Psoas muscle (tissue), 8 donors: ENCODE measurements around the gene TMEM44. TPM values are rescaled to one million over a fixed set of nuclear protein-coding genes. Genes with fewer than 3 reads are reported as not detected.

Source experiments
- ATAC-seq, 4 donors: fragments of 200-7000 bp; cut with Tn5 transposase; one replicate each; pipeline ENCODE4 v1.9.1; 2020; ENCODE audit warnings: moderate library complexity in 3 of 4, mild to moderate bottlenecking in 2 of 4
- DNase-seq, 2 donors: peaks; one replicate each; pipeline ENCODE4 v3.0.0-alpha.2; 2020
- H3K27ac ChIP-seq: fragments of 200-600 bp; one replicate; pipeline ENCODE4 v1.8.0; 2022
- H3K27me3 ChIP-seq, 3 donors: fragments of 200-600 bp in 1 of 3; one replicate each; pipeline versions ENCODE4 v1.6.1 to v1.8.0; 2013 to 2022; ENCODE audit warnings: low read length in 2 of 3, mild to moderate bottlenecking in 2 of 3, moderate library complexity in 1 of 3; ENCODE audit not compliant: insufficient read depth in 3 of 3
- H3K36me3 ChIP-seq, 2 donors: fragments of 200-600 bp in 1 of 2; one replicate each; pipeline versions ENCODE4 v1.6.1 to v1.8.0; 2013 to 2022; ENCODE audit warnings: low read depth in 1 of 2, mild to moderate bottlenecking in 1 of 2, moderate library complexity in 1 of 2; ENCODE audit not compliant: insufficient read depth in 1 of 2
- H3K4me1 ChIP-seq: fragments of 200-600 bp; one replicate; pipeline ENCODE4 v1.8.0; 2022
- H3K4me3 ChIP-seq: fragments of 200-600 bp; one replicate; pipeline ENCODE4 v1.8.0; 2022; ENCODE audit warnings: mild to moderate bottlenecking
- H3K9me3 ChIP-seq: fragments of 200-600 bp; one replicate; pipeline ENCODE4 v1.8.0; 2022
- WGBS, 3 donors: extraction: QIAGEN DNeasy Blood & Tissue Kit; methylation state at CpG; one replicate each; pipeline versions ENCODE4 v1.1.6 to v1.1.7; 2013; 5-methylcytosine and 5-hydroxymethylcytosine counted together
- intact Hi-C, 2 donors: fragments of 100-400 bp; cut with DNase I; formaldehyde crosslinking; loops; one replicate each; pipeline versions ENCODE4 v1.11.0 to v1.14.2; 2022
- polyA plus RNA-seq, 3 donors: library from polyadenylated mRNA; stranded (reverse); fragments of 200-250 nt; gene quantifications; one replicate each; pipeline ENCODE4 v1.2.3, GENCODE V29; 2013
- total RNA-seq, 4 donors: library from RNA; stranded (reverse); fragmentation: NEBNext Ultra II Directional in 2 of 4; extraction: Animal tissue kit (Norgen Biotek cat#: 25700) in 2 of 4; gene quantifications; one replicate each; pipeline versions ENCODE4 v1.2.1 to v1.2.4, GENCODE V29; 2021 to 2023
- TF ChIP-seq, protein P1 (sequence below): fragments of 200-600 bp; IDR thresholded peaks from one replicate; pipeline ENCODE4 v1.8.0; 2022; ENCODE audit warnings: antibody characterized with exemption
- donor health status: healthy with polysubstance abuse.
- donor health status: DM: no; HTN: no; CAD: no; lungs with moderate emphysema.
- donor health status: Bipolar disorder and iron deficiency.
- donor health status: healthy.
- donor health status: DM: yes; HTN: yes; CAD: no.
- donor health status: DM: no; HTN: no; CAD: no.
- donor health status: DM: no; HTN: no; CAD: no.
- donor health status: DM: yes; HTN: yes; CAD: no.

Gene TMEM44
- total and polyA plus RNA-seq, 7 donors: 2.0 to 4.4 (median 3.1) TPM

DNA sequence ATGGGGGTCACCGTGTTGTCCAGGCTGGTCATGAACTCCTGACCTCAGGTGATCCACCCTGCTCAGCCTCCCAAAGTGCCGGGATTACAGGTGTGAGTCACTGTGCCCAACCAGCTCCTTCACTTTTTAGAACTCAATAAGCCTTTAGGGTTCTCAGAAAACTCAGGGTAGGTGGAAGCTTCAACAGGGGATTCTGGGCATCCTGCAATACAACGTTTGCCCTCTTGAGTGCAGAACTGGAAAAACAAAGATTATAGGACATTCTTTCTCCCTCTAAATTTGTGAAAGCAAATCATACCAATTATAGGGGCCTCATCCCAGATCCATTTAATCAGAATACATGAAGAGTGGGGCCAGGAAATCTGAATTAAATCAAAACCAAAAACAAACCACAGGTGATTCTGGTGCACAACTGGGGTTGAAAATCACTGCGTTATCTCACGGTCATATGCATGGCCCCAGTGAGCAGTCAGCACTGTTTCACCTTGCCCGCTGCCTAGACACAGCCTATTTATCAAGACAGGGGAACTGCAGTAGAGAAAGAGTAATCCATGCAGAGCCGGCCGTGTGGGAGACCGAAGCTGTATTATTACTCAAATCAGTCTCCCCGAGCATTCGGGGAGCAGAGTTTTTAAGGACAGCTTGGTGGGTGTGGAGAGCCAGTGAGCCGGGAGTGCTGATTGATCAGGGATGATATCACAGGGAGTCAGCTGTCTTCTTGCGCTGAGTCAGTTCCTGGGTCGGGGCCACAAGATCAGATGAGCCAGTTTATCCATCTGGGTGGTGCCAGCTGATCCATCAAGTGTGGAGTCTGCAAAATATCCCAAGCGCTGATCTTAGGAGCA lies 58.4 kb downstream of the TMEM44 start:
- Histone ChIP-seq H3K4me3 (no peak overlapping the region), H3K27ac (no peak overlapping the region), H3K36me3 (no peaks in the 10 kb centered on the region), H3K27me3 (peaks cover 0 to 7% (median 0%) of the 10 kb centered on the region in 3 donors), H3K9me3 (no peaks in the 10 kb centered on the region), H3K4me1 (peaks cover 19% of the 10 kb centered on the region)
- intact Hi-C loops: loop anchor here in 1 of 2 donors (5.0 kb wide), 1 partner anchor 103 kb away; no protein-coding TSS in a partner anchor
- no peak for ATAC-seq
- WGBS, 3 donors: 48 to 60% (median 49%) methylated on average over 15 of the region's 15 CpGs
- DNase-seq: no peak
- TF ChIP-seq, protein P1, sequence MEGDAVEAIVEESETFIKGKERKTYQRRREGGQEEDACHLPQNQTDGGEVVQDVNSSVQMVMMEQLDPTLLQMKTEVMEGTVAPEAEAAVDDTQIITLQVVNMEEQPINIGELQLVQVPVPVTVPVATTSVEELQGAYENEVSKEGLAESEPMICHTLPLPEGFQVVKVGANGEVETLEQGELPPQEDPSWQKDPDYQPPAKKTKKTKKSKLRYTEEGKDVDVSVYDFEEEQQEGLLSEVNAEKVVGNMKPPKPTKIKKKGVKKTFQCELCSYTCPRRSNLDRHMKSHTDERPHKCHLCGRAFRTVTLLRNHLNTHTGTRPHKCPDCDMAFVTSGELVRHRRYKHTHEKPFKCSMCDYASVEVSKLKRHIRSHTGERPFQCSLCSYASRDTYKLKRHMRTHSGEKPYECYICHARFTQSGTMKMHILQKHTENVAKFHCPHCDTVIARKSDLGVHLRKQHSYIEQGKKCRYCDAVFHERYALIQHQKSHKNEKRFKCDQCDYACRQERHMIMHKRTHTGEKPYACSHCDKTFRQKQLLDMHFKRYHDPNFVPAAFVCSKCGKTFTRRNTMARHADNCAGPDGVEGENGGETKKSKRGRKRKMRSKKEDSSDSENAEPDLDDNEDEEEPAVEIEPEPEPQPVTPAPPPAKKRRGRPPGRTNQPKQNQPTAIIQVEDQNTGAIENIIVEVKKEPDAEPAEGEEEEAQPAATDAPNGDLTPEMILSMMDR: no peak

DNA sequence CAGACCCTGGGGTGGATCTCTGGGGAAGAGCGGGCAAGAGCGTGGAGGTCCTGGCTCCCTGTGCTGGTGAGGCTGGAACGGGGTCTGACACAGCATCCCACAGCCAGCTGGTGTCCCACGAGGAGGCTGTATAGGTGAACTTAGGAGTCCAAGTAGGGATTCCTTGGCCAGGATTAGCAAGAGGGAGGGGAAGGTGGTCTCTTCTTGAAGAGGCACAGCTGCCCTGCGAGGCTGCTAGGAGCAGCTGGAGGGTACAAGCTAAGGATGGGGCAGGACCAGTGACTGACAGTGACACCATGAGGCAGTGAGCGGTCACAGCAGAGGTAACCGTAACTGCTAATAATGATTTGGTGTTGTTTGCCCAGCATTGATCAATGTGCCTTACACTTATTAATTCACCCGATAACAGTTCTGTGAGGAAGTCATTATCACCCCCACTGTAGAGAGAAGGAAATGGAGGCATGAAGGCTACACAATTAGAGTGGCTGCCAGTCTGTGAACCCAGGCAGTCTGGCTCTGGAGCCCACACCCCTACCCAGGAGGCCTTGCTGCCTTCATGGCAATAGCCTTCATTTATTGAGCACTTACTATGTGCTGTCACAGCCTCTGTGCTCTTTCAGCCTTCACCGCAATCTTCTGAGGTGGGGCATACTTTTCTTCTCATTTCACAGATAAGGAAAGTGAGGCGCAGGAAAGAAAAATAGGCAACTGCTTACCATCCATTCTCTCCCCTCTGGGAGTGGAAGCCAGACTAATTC lies 59.4 kb downstream of the TMEM44 start:
- TF ChIP-seq, protein P1: peak; percentile 52
- no peak overlapping the region for H3K4me3 ChIP-seq
- H3K27ac ChIP-seq: no peak overlapping the region
- intact Hi-C loops: loop anchor here in 1 of 2 donors (5.0 kb wide), 1 partner anchor 102 kb away; no protein-coding TSS in a partner anchor
- ATAC-seq: peak; percentile 51 to 78 (median 68)
- DNase-seq: peak; percentile 26 to 55
- H3K4me1 ChIP-seq: peaks cover 19% of the 10 kb centered on the region
- H3K9me3 ChIP-seq: no peaks in the 10 kb centered on the region
- 64 to 76% (median 70%) methylated on average over 10 of the region's 10 CpGs for whole genome bisulfite sequencing, 3 donors
- H3K36me3 ChIP-seq: no peaks in the 10 kb centered on the region
- H3K27me3 ChIP-seq: peaks cover 0 to 7% (median 1%) of the 10 kb centered on the region in 3 donors

DNA sequence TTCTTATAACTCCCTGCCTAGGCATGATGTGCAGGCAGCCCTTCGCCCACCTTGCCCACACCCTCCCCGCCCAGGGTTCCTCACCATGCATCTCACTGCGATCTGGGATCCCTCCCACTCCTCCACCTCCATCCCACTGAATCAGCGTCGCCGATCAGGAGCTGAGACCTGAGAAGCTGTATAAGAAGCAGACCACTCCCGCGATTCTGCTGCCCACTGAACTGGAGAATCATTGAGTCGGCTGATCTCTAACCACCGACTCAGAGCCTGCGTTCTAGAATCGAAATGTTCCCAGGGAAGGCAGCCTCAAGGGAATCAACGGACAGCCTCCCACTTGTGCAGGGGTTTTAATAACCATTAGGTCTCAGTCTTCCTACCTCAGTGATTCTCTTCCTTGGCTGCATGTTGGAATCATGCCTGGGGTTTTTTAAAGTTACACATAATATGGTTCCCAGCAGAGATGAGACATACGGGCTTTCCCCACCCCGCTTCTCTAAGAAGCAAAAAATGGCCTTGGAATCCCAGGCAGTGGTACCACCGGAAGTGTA lies 60.2 kb downstream of the TMEM44 start:
- ATAC-seq: no peak
- 82 to 84% (median 83%) methylated on average over 16 of the region's 16 CpGs for WGBS, 3 donors

DNA sequence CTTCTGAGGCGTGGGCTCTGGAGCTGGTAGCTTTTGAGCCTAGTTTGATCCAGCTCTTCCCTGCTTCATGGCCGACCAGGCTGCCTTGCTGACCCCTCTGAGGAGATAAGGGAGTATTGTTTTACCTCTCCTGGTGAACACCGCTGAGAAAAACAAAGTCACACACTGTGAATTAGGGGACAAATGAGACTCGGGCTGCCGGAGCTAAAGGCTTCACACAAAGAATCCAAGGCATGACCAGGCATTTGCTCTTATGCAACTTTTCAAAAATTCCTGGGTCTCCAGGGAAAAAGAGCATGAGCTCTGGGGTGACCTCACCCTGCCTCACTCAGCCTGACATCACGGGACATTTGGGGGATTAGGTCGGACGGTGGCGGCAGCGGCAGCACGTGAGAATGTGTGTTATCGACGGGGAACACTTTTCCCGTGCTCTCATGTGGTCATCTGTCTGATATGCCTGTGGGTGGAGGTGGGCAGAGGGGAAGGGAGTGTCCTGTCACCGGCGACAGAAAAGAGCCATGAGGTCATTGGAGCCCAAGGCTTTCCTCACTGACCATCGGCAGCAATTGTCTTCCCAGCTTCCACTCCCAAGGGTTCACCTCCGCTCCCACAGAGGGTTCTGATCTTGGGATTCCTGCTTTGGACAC lies 61.0 kb downstream of the TMEM44 start:
- Histone ChIP-seq H3K36me3 (no peaks in the 10 kb centered on the region), H3K27ac (peak overlapping the region; percentile 68), H3K27me3 (peaks cover 0 to 7% (median 2%) of the 10 kb centered on the region in 3 donors), H3K9me3 (no peaks in the 10 kb centered on the region), H3K4me3 (no peak overlapping the region), H3K4me1 (peaks cover 15% of the 10 kb centered on the region)
- intact Hi-C loops: loop anchor here in 1 of 2 donors (5.0 kb wide), 1 partner anchor 100 kb away; no protein-coding TSS in a partner anchor
- ATAC-seq (peak; percentile 58 to 73 (median 60)), DNase-seq (peak; percentile 72 to 81)
- WGBS, 3 donors: 10 to 18% (median 13%) methylated on average over 18 of the region's 18 CpGs
- TF ChIP-seq, protein P1: no peak

More for the DNA sequence above, 60.2 kb downstream of the TMEM44 start:
- TF ChIP-seq, protein P1: no peak
- Histone ChIP-seq H3K27me3 (peaks cover 0 to 7% (median 2%) of the 10 kb centered on the region in 3 donors), H3K36me3 (no peaks in the 10 kb centered on the region), H3K27ac (peak overlapping the region; percentile 51), H3K4me3 (no peak overlapping the region), H3K4me1 (peaks cover 16% of the 10 kb centered on the region), H3K9me3 (no peaks in the 10 kb centered on the region)
- intact Hi-C loops: loop anchor here in 1 of 2 donors (5.0 kb wide), 1 partner anchor 101 kb away; no protein-coding TSS in a partner anchor
- DNase-seq: no peak
